UCSD-AML1 (cell line): Measurements from ENCODE around the gene TATDN2.
"Not testable (repeated sequence)": the region's sequence is repeated elsewhere in the genome, so short reads cannot be mapped to it uniquely, and the experiment has no call there.

Experiments
- DNase-seq: peaks from one replicate; lab custom pipeline; 2025; ENCODE audit not compliant: unreplicated experiment; lab: John Stamatoyannopoulos, UW

The TATDN2 gene

GRCh38 chr3:10235551-10235950, 12.7 kb upstream of the TATDN2 start:
- no peak for DNase-seq

- peak; percentile 64 for DNase-seq
Measured at GRCh38 chr3:10238345-10239183, 9.7 kb upstream of the TATDN2 start.

- peak; percentile 31 for DNase-seq
Measured at GRCh38 chr3:10240799-10241198, 7.5 kb upstream of the TATDN2 start.

GRCh38 chr3:10242182-10243065, 5.8 kb upstream of the TATDN2 start:
- peak; percentile 74 for DNase-seq

GRCh38 chr3:10244009-10244408, 4.2 kb upstream of the TATDN2 start:
- no peak for DNase-seq

- no peak for DNase-seq
Measured at GRCh38 chr3:10245081-10245712, 3.1 kb upstream of the TATDN2 start.

GRCh38 chr3:10247679-10248183, 528 bp upstream of the TATDN2 start:
- DNase-seq: no peak

GRCh38 chr3:10248984-10249748, 907 bp downstream of the TATDN2 start:
- peak; percentile 58 for DNase-seq

GRCh38 chr3:10249833-10250232, 1.6 kb downstream of the TATDN2 start:
- no peak for DNase-seq

GRCh38 chr3:10251006-10251405, 2.7 kb downstream of the TATDN2 start:
- DNase-seq: no peak

GRCh38 chr3:10253731-10254130, 5.5 kb downstream of the TATDN2 start:
- DNase-seq: no peak

- DNase-seq: no peak
Measured at GRCh38 chr3:10255835-10256234, 7.6 kb downstream of the TATDN2 start.

GRCh38 chr3:10259036-10259435, 10.8 kb downstream of the TATDN2 start:
- DNase-seq: no peak

GRCh38 chr3:10259798-10260197, 11.5 kb downstream of the TATDN2 start:
- DNase-seq: no peak

GRCh38 chr3:10260211-10260701, 12.0 kb downstream of the TATDN2 start:
- DNase-seq: no peak

GRCh38 chr3:10262027-10262426, 13.8 kb downstream of the TATDN2 start:
- DNase-seq: no peak

- DNase-seq: no peak
Measured at GRCh38 chr3:10263646-10264363, 15.5 kb downstream of the TATDN2 start.

GRCh38 chr3:10265833-10266232, 17.6 kb downstream of the TATDN2 start:
- DNase-seq: no peak

GRCh38 chr3:10266936-10267335, 18.7 kb downstream of the TATDN2 start:
- not testable (repeated sequence) for DNase-seq

GRCh38 chr3:10268116-10268515, 19.9 kb downstream of the TATDN2 start:
- DNase-seq: no peak
